Neural cell (in vitro differentiated cells): ENCODE measurements around the gene NEDD9. TPM values are rescaled to one million over a fixed set of nuclear protein-coding genes. Genes with fewer than 3 reads are reported as not detected.

Experiments
- H2AFZ ChIP-seq: fragments of 200-600, 300-800 bp; sonication (generic), shearing (Covaris generic); 2 replicates; pipeline ENCODE4 v1.6.0; 2014; ENCODE audit warnings: low read depth, mild to moderate bottlenecking, antibody characterized with exemption, low read length, moderate library complexity
- H3F3A ChIP-seq: fragments of 200-600 bp; shearing (Covaris generic); 2 replicates; pipeline ENCODE4 v1.6.1; 2016; ENCODE audit warnings: mild to moderate bottlenecking, moderate library complexity, mixed read lengths, antibody characterized with exemption, low read length; ENCODE audit not compliant: insufficient read depth, poor library complexity, severe bottlenecking
- H3K27ac ChIP-seq: fragments of 200-600, 300-800 bp; sonication (generic), shearing (Covaris generic); 2 replicates; pipeline ENCODE4 v1.5.1; 2014; ENCODE audit warnings: mild to moderate bottlenecking, low read length, moderate library complexity
- H3K27me3 ChIP-seq: fragments of 300-800, 200-600 bp; sonication (generic), shearing (Covaris generic); 2 replicates; pipeline ENCODE4 v1.6.0; 2014; ENCODE audit warnings: mild to moderate bottlenecking, low read depth, low read length, moderate library complexity; ENCODE audit not compliant: insufficient read depth
- H3K36me3 ChIP-seq: fragments of 300-800, 200-600 bp; sonication (generic), shearing (Covaris generic); 2 replicates; pipeline ENCODE4 v1.5.1; 2014; ENCODE audit warnings: mild to moderate bottlenecking, antibody characterized with exemption, low read length, moderate library complexity; ENCODE audit not compliant: insufficient read depth
- H3K4me2 ChIP-seq: fragments of 300-800, 200-600 bp; sonication (generic), shearing (Covaris generic); 2 replicates; pipeline ENCODE4 v1.6.0; 2014; ENCODE audit warnings: mild to moderate bottlenecking, low read length
- H3K4me3 ChIP-seq: fragments of 300-800, 200-600 bp; sonication (generic), shearing (Covaris generic); 2 replicates; pipeline ENCODE4 v1.5.1; 2014; ENCODE audit warnings: mild to moderate bottlenecking, low read length, moderate library complexity
- H3K79me2 ChIP-seq: fragments of 200-600 bp; shearing (Covaris generic); replicated peaks from 2 replicates; pipeline ENCODE4 v1.6.0; 2014; ENCODE audit warnings: mild to moderate bottlenecking, low read length, moderate library complexity; ENCODE audit not compliant: insufficient read depth
- H3K9ac ChIP-seq: fragments of 300-800, 200-600 bp; sonication (generic), shearing (Covaris generic); 2 replicates; pipeline ENCODE4 v1.6.1; 2016; ENCODE audit warnings: mild to moderate bottlenecking, low read length, mixed read lengths
- H3K9me2 ChIP-seq: fragments of 200-600 bp; shearing (Covaris generic); 2 replicates; pipeline ENCODE4 v1.6.1; 2016; ENCODE audit warnings: mild to moderate bottlenecking, low read length, mixed read lengths; ENCODE audit not compliant: insufficient read depth
- H3K9me3 ChIP-seq: fragments of 200-600, 300-800 bp; sonication (generic), shearing (Covaris generic); 2 replicates; pipeline ENCODE4 v1.6.1; 2016; ENCODE audit warnings: mild to moderate bottlenecking, mixed run types, low read length, moderate library complexity, mixed read lengths
- H4K20me1 ChIP-seq: fragments of 200-600 bp; shearing (Covaris generic); 2 replicates; pipeline ENCODE4 v1.6.1; 2016; ENCODE audit warnings: mild to moderate bottlenecking, mixed run types; ENCODE audit not compliant: insufficient read depth
- CTCF ChIP-seq: fragments of 450-650 bp; IDR thresholded peaks from 2 replicates; pipeline ENCODE4 v1.5.1; 2014; ENCODE audit warnings: antibody characterized with exemption, mild to moderate bottlenecking, moderate library complexity; ENCODE audit not compliant: poor library complexity, severe bottlenecking
- EP300 ChIP-seq: fragments of 450-650 bp; conservative IDR thresholded peaks from 2 replicates; pipeline ENCODE4 v1.6.1; 2014; ENCODE audit warnings: antibody characterized with exemption, mild to moderate bottlenecking, moderate library complexity; ENCODE audit not compliant: poor library complexity, severe bottlenecking
- EZH2 ChIP-seq: fragments of 200-600, 300-800 bp; shearing (Covaris generic), sonication (generic); IDR thresholded peaks from 2 replicates; pipeline ENCODE4 v1.6.1; 2014; ENCODE audit warnings: antibody characterized with exemption, low read length, borderline replicate concordance, mild to moderate bottlenecking; ENCODE audit not compliant: insufficient read depth, poor library complexity, severe bottlenecking
- MXI1 ChIP-seq: fragments of 450-650 bp; conservative IDR thresholded peaks from 2 replicates; pipeline ENCODE4 v1.6.1; 2014; ENCODE audit warnings: antibody characterized with exemption, mild to moderate bottlenecking; ENCODE audit not compliant: poor library complexity, severe bottlenecking
- POLR2AphosphoS5 ChIP-seq: IDR thresholded peaks from 2 replicates; pipeline ENCODE4 v1.6.1; 2012
- RAD21 ChIP-seq: fragments of 450-650 bp; conservative IDR thresholded peaks from 2 replicates; pipeline ENCODE4 v1.6.1; 2014; ENCODE audit warnings: antibody characterized with exemption, mild to moderate bottlenecking, moderate library complexity
- TAF1 ChIP-seq: IDR thresholded peaks from 2 replicates; pipeline ENCODE4 v1.6.1; 2012; ENCODE audit warnings: low read depth
- polyA plus RNA-seq: library from polyadenylated mRNA; depleted of rRNA; stranded (reverse); fragments of >200 nt; gene quantifications from 2 replicates; pipeline ENCODE4 v1.2.3, GENCODE V29; 2014
- TF ChIP-seq, protein P1 (sequence below): IDR thresholded peaks from 2 replicates; pipeline ENCODE4 v1.6.1; 2012; ENCODE audit warnings: borderline replicate concordance

The NEDD9 gene
- polyA plus RNA-seq, 1 donor from 2014 or later, result 0.11 TPM

- Histone ChIP-seq H2AFZ (no peak overlapping the region), H3K36me3 (no peaks in the 10 kb centered on the region), H3K9me3 (no peaks in the 10 kb centered on the region), H3K79me2 (no peaks in the 10 kb centered on the region), H3K4me2 (no peak overlapping the region), H3K27ac (no peak overlapping the region), H3K9me2 (no peaks in the 10 kb centered on the region), H4K20me1 (no peaks in the 10 kb centered on the region), H3F3A (no peaks in the 10 kb centered on the region), H3K9ac (no peak overlapping the region), H3K27me3 (no peaks in the 10 kb centered on the region), H3K4me3 (no peak overlapping the region)
- TF ChIP-seq EP300 (no peak), POLR2AphosphoS5 (no peak), EZH2 (no peak), TAF1 (no peak), RAD21 (no peak)
- TF ChIP-seq, protein P1, sequence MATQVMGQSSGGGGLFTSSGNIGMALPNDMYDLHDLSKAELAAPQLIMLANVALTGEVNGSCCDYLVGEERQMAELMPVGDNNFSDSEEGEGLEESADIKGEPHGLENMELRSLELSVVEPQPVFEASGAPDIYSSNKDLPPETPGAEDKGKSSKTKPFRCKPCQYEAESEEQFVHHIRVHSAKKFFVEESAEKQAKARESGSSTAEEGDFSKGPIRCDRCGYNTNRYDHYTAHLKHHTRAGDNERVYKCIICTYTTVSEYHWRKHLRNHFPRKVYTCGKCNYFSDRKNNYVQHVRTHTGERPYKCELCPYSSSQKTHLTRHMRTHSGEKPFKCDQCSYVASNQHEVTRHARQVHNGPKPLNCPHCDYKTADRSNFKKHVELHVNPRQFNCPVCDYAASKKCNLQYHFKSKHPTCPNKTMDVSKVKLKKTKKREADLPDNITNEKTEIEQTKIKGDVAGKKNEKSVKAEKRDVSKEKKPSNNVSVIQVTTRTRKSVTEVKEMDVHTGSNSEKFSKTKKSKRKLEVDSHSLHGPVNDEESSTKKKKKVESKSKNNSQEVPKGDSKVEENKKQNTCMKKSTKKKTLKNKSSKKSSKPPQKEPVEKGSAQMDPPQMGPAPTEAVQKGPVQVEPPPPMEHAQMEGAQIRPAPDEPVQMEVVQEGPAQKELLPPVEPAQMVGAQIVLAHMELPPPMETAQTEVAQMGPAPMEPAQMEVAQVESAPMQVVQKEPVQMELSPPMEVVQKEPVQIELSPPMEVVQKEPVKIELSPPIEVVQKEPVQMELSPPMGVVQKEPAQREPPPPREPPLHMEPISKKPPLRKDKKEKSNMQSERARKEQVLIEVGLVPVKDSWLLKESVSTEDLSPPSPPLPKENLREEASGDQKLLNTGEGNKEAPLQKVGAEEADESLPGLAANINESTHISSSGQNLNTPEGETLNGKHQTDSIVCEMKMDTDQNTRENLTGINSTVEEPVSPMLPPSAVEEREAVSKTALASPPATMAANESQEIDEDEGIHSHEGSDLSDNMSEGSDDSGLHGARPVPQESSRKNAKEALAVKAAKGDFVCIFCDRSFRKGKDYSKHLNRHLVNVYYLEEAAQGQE, result no peak
Measured at GRCh38 chr6:11260249-11261038, 28.0 kb upstream of the NEDD9 start.

DNA sequence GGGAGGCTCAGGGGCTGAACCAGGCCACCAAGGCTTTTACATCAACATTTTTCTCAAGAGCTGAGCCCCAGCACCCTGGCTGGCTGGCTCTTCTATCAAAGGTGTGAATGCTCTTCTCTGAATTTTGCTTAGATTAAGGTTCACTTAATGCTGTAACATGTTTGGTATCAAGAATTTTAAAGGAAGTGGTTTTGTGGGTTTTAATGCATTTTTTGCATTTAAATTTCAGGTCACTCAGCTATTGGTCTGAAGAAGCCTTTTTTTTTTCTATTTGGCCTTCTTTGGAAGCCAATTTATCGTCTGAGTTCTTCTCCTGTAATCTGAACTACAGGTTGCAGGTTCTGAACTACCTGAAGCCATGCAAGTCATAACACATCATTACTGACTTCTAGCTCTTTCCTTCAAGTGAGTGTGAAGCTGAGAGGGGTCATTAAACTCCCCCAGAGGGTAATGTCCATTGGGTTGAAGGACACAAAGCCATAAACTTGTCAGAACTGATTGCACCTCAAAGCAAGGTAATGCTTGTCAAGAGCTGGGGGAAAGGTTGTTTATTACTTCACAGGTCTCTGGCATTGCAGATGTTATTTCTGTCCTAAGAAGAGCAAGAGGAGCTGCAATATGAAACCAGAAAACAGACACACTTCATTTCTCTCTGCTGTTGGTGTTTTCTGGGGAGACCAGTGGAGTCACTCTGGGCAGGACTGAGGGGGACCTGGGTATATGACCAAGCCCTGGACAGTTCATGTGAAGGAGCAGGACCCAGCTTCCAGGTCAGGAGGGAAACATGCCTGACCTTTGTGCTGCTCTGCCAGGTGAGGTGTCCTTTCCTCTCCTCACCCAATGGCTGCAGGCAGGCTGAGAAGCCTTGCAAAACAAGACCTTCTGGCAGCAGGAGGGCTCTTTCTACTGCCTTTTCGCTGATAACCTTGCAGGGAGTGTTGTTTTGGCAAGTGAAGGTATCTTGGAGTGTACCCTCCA is 26.1 kb upstream of the NEDD9 start:
- Histone ChIP-seq H3K9me2 (no peaks in the 10 kb centered on the region), H3F3A (no peaks in the 10 kb centered on the region), H4K20me1 (no peaks in the 10 kb centered on the region), H3K36me3 (no peaks in the 10 kb centered on the region), H3K9me3 (no peaks in the 10 kb centered on the region), H3K27me3 (no peaks in the 10 kb centered on the region), H3K4me2 (no peak overlapping the region), H3K79me2 (no peaks in the 10 kb centered on the region), H3K4me3 (no peak overlapping the region), H3K9ac (no peak overlapping the region), H3K27ac (no peak overlapping the region), H2AFZ (no peak overlapping the region)
- TF ChIP-seq POLR2AphosphoS5, result peak; percentile 20
- TF ChIP-seq EP300, result no peak

DNA sequence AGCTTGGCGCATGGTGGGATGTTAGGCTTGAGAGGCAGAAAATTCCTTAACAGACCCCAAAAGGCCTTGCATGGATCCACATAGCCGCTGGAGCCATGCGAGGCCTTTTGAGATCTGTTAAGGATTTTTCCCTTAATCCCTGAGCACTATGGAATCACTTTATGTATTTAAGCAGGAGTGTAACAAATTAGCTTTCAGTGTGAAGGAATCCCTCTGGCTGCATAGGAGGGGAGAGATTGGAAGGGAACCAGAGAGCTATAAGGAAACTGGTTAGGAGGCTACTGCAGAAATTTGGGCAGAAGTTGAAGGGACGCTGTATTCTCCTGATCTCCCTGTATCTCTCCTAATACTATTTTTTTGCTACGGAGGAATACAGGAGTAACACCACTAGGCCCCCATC is 23.1 kb upstream of the NEDD9 start:
- TF ChIP-seq TAF1, result no peak
- TF ChIP-seq CTCF, result no peak
- TF ChIP-seq MXI1, result no peak
- Histone ChIP-seq H3K79me2 (no peaks in the 10 kb centered on the region), H4K20me1 (no peaks in the 10 kb centered on the region), H3K36me3 (no peaks in the 10 kb centered on the region), H3K27ac (no peak overlapping the region), H3K4me2 (no peak overlapping the region), H3K4me3 (no peak overlapping the region), H3F3A (no peaks in the 10 kb centered on the region), H3K27me3 (no peaks in the 10 kb centered on the region), H2AFZ (no peak overlapping the region), H3K9ac (no peak overlapping the region), H3K9me2 (no peaks in the 10 kb centered on the region), H3K9me3 (no peaks in the 10 kb centered on the region)
